IPS-18a (cell line): ENCODE results near the gene PDE4B.
"Not testable (repeated sequence)": the region's sequence is repeated elsewhere in the genome, so short reads cannot be mapped to it uniquely, and the experiment has no call there.

Experiments used
- H3K27ac ChIP-seq: one replicate; pipeline ENCODE4 v1.5.1; 2013; ENCODE audit warnings: low read length
- H3K27me3 ChIP-seq: one replicate; pipeline ENCODE4 v1.6.1; 2013; ENCODE audit warnings: mild to moderate bottlenecking, low read length; ENCODE audit not compliant: control insufficient read depth, insufficient read depth
- H3K36me3 ChIP-seq: one replicate; pipeline ENCODE4 v1.6.1; 2013; ENCODE audit warnings: low read depth, low read length; ENCODE audit not compliant: control insufficient read depth
- H3K4me1 ChIP-seq: one replicate; pipeline ENCODE4 v1.6.1; 2013; ENCODE audit warnings: low read depth, low read length; ENCODE audit not compliant: control insufficient read depth
- H3K4me3 ChIP-seq: one replicate; pipeline ENCODE4 v1.5.1; 2013; ENCODE audit warnings: low read length
- H3K9ac ChIP-seq: one replicate; pipeline ENCODE4 v1.6.1; 2013; ENCODE audit warnings: mild to moderate bottlenecking, low read length, moderate library complexity
- H3K9me3 ChIP-seq: one replicate; pipeline ENCODE4 v1.6.1; 2013; ENCODE audit warnings: low read depth, low read length; ENCODE audit not compliant: control insufficient read depth

PDE4B gene

GRCh38 chr1:65844296-65844695 is 51.6 kb downstream of the PDE4B start:
- no peaks in the 10 kb centered on the region for H3K36me3 ChIP-seq
- H3K27ac ChIP-seq: no peak overlapping the region
- H3K27me3 ChIP-seq: no peaks in the 10 kb centered on the region
- H3K4me3 ChIP-seq: no peak overlapping the region
- peaks cover 3% of the 10 kb centered on the region for H3K9me3 ChIP-seq
- H3K4me1 ChIP-seq: no peaks in the 10 kb centered on the region
- H3K9ac ChIP-seq: no peak overlapping the region

- H3K9ac ChIP-seq: no peak overlapping the region
- H3K36me3 ChIP-seq: no peaks in the 10 kb centered on the region
- H3K4me3 ChIP-seq: no peak overlapping the region
- H3K4me1 ChIP-seq: no peaks in the 10 kb centered on the region
- H3K27me3 ChIP-seq: no peaks in the 10 kb centered on the region
- H3K9me3 ChIP-seq: peaks cover 3% of the 10 kb centered on the region
- no peak overlapping the region for H3K27ac ChIP-seq
Observed at GRCh38 chr1:65844821-65845534, 52.3 kb downstream of the PDE4B start.

GRCh38 chr1:65845535-65846060 is 52.9 kb downstream of the PDE4B start:
- H3K9me3 ChIP-seq: peaks cover 3% of the 10 kb centered on the region
- H3K36me3 ChIP-seq: no peaks in the 10 kb centered on the region
- no peak overlapping the region for H3K4me3 ChIP-seq
- no peak overlapping the region for H3K27ac ChIP-seq
- H3K27me3 ChIP-seq: no peaks in the 10 kb centered on the region
- no peak overlapping the region for H3K9ac ChIP-seq
- H3K4me1 ChIP-seq: no peaks in the 10 kb centered on the region

GRCh38 chr1:65846866-65847265 is 54.2 kb downstream of the PDE4B start:
- no peaks in the 10 kb centered on the region for H3K27me3 ChIP-seq
- H3K4me3 ChIP-seq: no peak overlapping the region
- H3K9ac ChIP-seq: no peak overlapping the region
- peaks cover 3% of the 10 kb centered on the region for H3K9me3 ChIP-seq
- H3K36me3 ChIP-seq: no peaks in the 10 kb centered on the region
- H3K4me1 ChIP-seq: no peaks in the 10 kb centered on the region
- no peak overlapping the region for H3K27ac ChIP-seq

- Histone ChIP-seq H3K27ac (no peak overlapping the region), H3K9me3 (peaks cover 3% of the 10 kb centered on the region), H3K4me1 (no peaks in the 10 kb centered on the region), H3K9ac (no peak overlapping the region), H3K36me3 (no peaks in the 10 kb centered on the region), H3K4me3 (no peak overlapping the region), H3K27me3 (no peaks in the 10 kb centered on the region)
Observed at GRCh38 chr1:65850281-65850680, 57.6 kb downstream of the PDE4B start.

- not testable (repeated sequence) for H3K9me3 ChIP-seq, H3K9ac ChIP-seq, H3K36me3 ChIP-seq, H3K4me1 ChIP-seq, H3K27me3 ChIP-seq, H3K27ac ChIP-seq, H3K4me3 ChIP-seq
Observed at GRCh38 chr1:65856591-65856990, 63.9 kb downstream of the PDE4B start.

- Histone ChIP-seq H3K4me1 (no peaks in the 10 kb centered on the region), H3K9ac (no peak overlapping the region), H3K36me3 (no peaks in the 10 kb centered on the region), H3K9me3 (no peaks in the 10 kb centered on the region), H3K4me3 (no peak overlapping the region), H3K27ac (no peak overlapping the region), H3K27me3 (no peaks in the 10 kb centered on the region)
Observed at GRCh38 chr1:65866439-65866838, 73.7 kb downstream of the PDE4B start.

- Histone ChIP-seq H3K27ac (no peak overlapping the region), H3K4me3 (no peak overlapping the region), H3K27me3 (no peaks in the 10 kb centered on the region), H3K9ac (no peak overlapping the region), H3K9me3 (no peaks in the 10 kb centered on the region), H3K4me1 (no peaks in the 10 kb centered on the region), H3K36me3 (no peaks in the 10 kb centered on the region)
Observed at GRCh38 chr1:65872301-65872700, 79.6 kb downstream of the PDE4B start.

GRCh38 chr1:65878342-65878741 is 85.6 kb downstream of the PDE4B start:
- not testable (repeated sequence) for H3K27me3 ChIP-seq, H3K4me3 ChIP-seq, H3K36me3 ChIP-seq, H3K9me3 ChIP-seq, H3K9ac ChIP-seq, H3K4me1 ChIP-seq, H3K27ac ChIP-seq

GRCh38 chr1:65880611-65881010 is 87.9 kb downstream of the PDE4B start:
- Histone ChIP-seq H3K27ac (no peak overlapping the region), H3K9me3 (no peaks in the 10 kb centered on the region), H3K9ac (no peak overlapping the region), H3K36me3 (no peaks in the 10 kb centered on the region), H3K4me1 (no peaks in the 10 kb centered on the region), H3K4me3 (no peak overlapping the region), H3K27me3 (no peaks in the 10 kb centered on the region)

GRCh38 chr1:65881067-65881594 is 88.4 kb downstream of the PDE4B start:
- no peaks in the 10 kb centered on the region for H3K27me3 ChIP-seq
- no peak overlapping the region for H3K9ac ChIP-seq
- no peaks in the 10 kb centered on the region for H3K36me3 ChIP-seq
- no peak overlapping the region for H3K27ac ChIP-seq
- H3K4me1 ChIP-seq: no peaks in the 10 kb centered on the region
- H3K4me3 ChIP-seq: no peak overlapping the region
- no peaks in the 10 kb centered on the region for H3K9me3 ChIP-seq

GRCh38 chr1:65882076-65882475 is 89.4 kb downstream of the PDE4B start:
- Histone ChIP-seq H3K9ac (no peak overlapping the region), H3K36me3 (no peaks in the 10 kb centered on the region), H3K9me3 (no peaks in the 10 kb centered on the region), H3K27ac (no peak overlapping the region), H3K4me3 (no peak overlapping the region), H3K27me3 (no peaks in the 10 kb centered on the region), H3K4me1 (no peaks in the 10 kb centered on the region)
